HepG2 (cell line): ENCODE data around the gene DAG1. TPM values are rescaled to one million over a fixed set of nuclear protein-coding genes. Genes with fewer than 3 reads are reported as not detected.
A peak's percentile ranks its signal among the peaks of the same experiment; 100 is the strongest.

Source experiments
- ATF7 ChIP-seq, 2 experiments: fragments of 450-650 bp in 1 of 2; sonication (generic) in 1 of 2; formaldehyde crosslinking in 1 of 2; IDR thresholded peaks; 2 replicates each; pipeline versions ENCODE4 v1.4.0 to v1.6.1; 2016 to 2020; ENCODE audit warnings: antibody characterized with exemption in 1 of 2, mild to moderate bottlenecking in 1 of 2, missing genetic modification reagents in 1 of 2
- EP300 ChIP-seq, 3 experiments: sonication (generic) in 1 of 3; formaldehyde crosslinking in 1 of 3; IDR thresholded peaks; 2 replicates each; pipeline versions ENCODE4 v1.5.1 to v1.6.1; 2011 to 2020; ENCODE audit warnings: low read depth in 2 of 3, low read length in 2 of 3, borderline replicate concordance in 1 of 3, improper control_type of control experiment in 1 of 3, mild to moderate bottlenecking in 1 of 3, missing genetic modification reagents in 1 of 3, moderate library complexity in 1 of 3
- FOSL2 ChIP-seq: sonication (generic); formaldehyde crosslinking; IDR thresholded peaks from 2 replicates; pipeline ENCODE4 v1.4.0; 2020; ENCODE audit warnings: missing genetic modification reagents
- FOXC1 ChIP-seq: sonication (generic); formaldehyde crosslinking; IDR thresholded peaks from 2 replicates; pipeline ENCODE4 v1.8.0; 2022; ENCODE audit warnings: mild to moderate bottlenecking, missing genetic modification reagents, borderline replicate concordance
- GTF3A ChIP-seq: sonication (generic); formaldehyde crosslinking; conservative IDR thresholded peaks from 2 replicates; pipeline ENCODE4 v1.4.0; 2020; ENCODE audit warnings: mild to moderate bottlenecking, missing genetic modification reagents
- HHEX ChIP-seq: IDR thresholded peaks from 2 replicates; pipeline ENCODE4 v1.6.1; 2016; ENCODE audit warnings: control low read depth
- HNF4A ChIP-seq: sonication (generic); formaldehyde crosslinking; IDR thresholded peaks from 2 replicates; pipeline ENCODE4 v1.4.0; 2020; ENCODE audit warnings: missing genetic modification reagents
- POLR2A ChIP-seq, 2 experiments: IDR thresholded peaks; 2 replicates each; pipeline ENCODE4 v1.6.1; 2011; ENCODE audit warnings: low read depth in 2 of 2, low read length in 2 of 2, mild to moderate bottlenecking in 1 of 2, moderate library complexity in 1 of 2; ENCODE audit not compliant: insufficient read depth in 1 of 2
- RBAK ChIP-seq: sonication (generic); formaldehyde crosslinking; IDR thresholded peaks from 2 replicates; pipeline ENCODE4 v1.5.1; 2020; ENCODE audit warnings: mild to moderate bottlenecking, missing genetic modification reagents
- RBFOX2 ChIP-seq: fragments of 200-400 bp; formaldehyde crosslinking; IDR thresholded peaks from 2 replicates; pipeline ENCODE4 v1.6.1; 2017; ENCODE audit warnings: low read depth, mild to moderate bottlenecking, low read length
- ZC3H13 ChIP-seq: sonication (generic); formaldehyde crosslinking; IDR thresholded peaks from 2 replicates; pipeline ENCODE4 v1.8.1; 2023; ENCODE audit warnings: mild to moderate bottlenecking, missing genetic modification reagents, moderate library complexity
- ZFP90 ChIP-seq: sonication (generic); formaldehyde crosslinking; IDR thresholded peaks from 2 replicates; pipeline ENCODE4 v1.8.0; 2022; ENCODE audit warnings: missing genetic modification reagents, mild to moderate bottlenecking, inconsistent platforms, borderline replicate concordance
- ZNF232 ChIP-seq: sonication (generic); formaldehyde crosslinking; IDR thresholded peaks from 2 replicates; pipeline ENCODE4 v1.4.0; 2020; ENCODE audit warnings: missing genetic modification reagents, borderline replicate concordance
- polyA plus RNA-seq, 8 experiments: library from polyadenylated mRNA; depleted of rRNA in 3 of 8; stranded (reverse) in 7 of 8; unstranded in 1 of 8; fragments of >200 nt; fragmentation: Illumina TruSeq in 4 of 8; extraction: Trizol in 4 of 8; gene quantifications; 2 replicates each; pipeline versions ENCODE4 v1.2.1 to v1.2.3, GENCODE V29; 2011 to 2016; ENCODE audit warnings: low read depth in 4 of 8, missing spikeins in 1 of 8, mixed read lengths in 1 of 8; ENCODE audit not compliant: insufficient read depth in 1 of 8
- total RNA-seq, 5 experiments: library from RNA; depleted of rRNA; stranded (reverse); fragments of >200 nt; fragmentation: Illumina TruSeq; extraction: Trizol; gene quantifications; 2 replicates each; pipeline ENCODE4 v1.2.3, GENCODE V29; 2016; ENCODE audit warnings: low read depth in 1 of 5
- TF ChIP-seq, protein P1 (sequence below): sonication (generic); formaldehyde crosslinking; IDR thresholded peaks from 2 replicates; pipeline ENCODE4 v1.5.0; 2020; ENCODE audit warnings: missing genetic modification reagents
- TF ChIP-seq, protein P2 (sequence below): sonication (generic); formaldehyde crosslinking; IDR thresholded peaks from 2 replicates; pipeline ENCODE4 v1.5.0; 2020; ENCODE audit warnings: missing genetic modification reagents
- TF ChIP-seq, protein P3 (sequence below): sonication (generic); formaldehyde crosslinking; IDR thresholded peaks from 2 replicates; pipeline ENCODE4 v1.5.1; 2020; ENCODE audit warnings: missing genetic modification reagents, mild to moderate bottlenecking, borderline replicate concordance
- TF ChIP-seq, protein P4 (sequence below): sonication (generic); formaldehyde crosslinking; IDR thresholded peaks from 2 replicates; pipeline ENCODE4 v1.4.0; 2020; ENCODE audit warnings: mild to moderate bottlenecking, missing genetic modification reagents
- TF ChIP-seq, protein P5 (sequence below): sonication (generic); formaldehyde crosslinking; IDR thresholded peaks from 2 replicates; pipeline ENCODE4 v1.8.0; 2023; ENCODE audit warnings: mild to moderate bottlenecking, missing genetic modification reagents
- TF ChIP-seq, protein P6 (sequence below): sonication (generic); IDR thresholded peaks from 2 replicates; pipeline ENCODE4 v1.6.1; 2016; ENCODE audit warnings: low read depth, borderline replicate concordance

Gene DAG1
- total and polyA plus RNA-seq, 2 of the 13 experiments (the other 11 are each of a cell fraction or from before 2014, with no cell fraction given): 47.3 to 50.4 TPM

DNA sequence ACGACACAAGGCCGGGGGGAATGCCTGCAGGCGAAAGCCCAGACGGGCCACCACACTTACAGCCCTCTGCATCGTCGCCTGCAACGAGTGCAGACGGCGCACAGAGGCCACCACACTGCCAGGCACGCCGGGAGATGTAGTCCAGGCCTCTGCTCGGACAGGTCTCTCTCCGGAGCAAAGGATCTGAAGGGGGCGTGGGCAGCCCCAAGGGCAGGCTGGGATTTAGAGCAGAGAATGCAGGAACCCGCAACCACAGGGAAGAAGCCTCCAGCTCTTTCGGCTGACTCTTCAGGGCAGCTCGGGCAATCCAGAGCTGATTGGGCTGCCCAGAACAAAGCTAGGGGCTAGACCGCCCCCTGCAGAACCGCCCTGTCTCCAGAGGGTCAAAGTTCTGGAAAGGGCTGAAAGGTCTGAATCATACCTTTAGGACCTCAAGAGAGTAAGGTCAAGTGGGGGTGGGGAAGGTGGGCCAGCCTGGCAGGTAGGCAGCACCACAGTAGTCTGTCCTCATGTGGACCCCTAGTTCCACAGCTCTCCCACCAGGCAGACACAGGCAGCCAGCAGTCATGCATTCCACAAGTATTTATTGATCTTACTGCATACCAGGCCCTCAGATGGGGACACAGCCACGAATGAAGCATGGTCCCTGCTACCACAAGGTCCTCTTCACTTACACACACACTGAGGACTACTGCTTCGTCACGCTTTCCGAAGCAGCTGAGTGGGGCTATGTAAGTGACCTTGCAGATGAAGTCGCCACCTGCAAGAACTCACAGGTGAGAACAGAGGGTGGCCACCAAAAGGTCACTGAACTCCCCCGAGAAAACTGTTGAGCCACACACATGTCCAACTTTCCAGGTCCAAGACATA is 47.5 kb upstream of the DAG1 start, which contains the start of gene AMT (continued):
- TF ChIP-seq, protein P1, sequence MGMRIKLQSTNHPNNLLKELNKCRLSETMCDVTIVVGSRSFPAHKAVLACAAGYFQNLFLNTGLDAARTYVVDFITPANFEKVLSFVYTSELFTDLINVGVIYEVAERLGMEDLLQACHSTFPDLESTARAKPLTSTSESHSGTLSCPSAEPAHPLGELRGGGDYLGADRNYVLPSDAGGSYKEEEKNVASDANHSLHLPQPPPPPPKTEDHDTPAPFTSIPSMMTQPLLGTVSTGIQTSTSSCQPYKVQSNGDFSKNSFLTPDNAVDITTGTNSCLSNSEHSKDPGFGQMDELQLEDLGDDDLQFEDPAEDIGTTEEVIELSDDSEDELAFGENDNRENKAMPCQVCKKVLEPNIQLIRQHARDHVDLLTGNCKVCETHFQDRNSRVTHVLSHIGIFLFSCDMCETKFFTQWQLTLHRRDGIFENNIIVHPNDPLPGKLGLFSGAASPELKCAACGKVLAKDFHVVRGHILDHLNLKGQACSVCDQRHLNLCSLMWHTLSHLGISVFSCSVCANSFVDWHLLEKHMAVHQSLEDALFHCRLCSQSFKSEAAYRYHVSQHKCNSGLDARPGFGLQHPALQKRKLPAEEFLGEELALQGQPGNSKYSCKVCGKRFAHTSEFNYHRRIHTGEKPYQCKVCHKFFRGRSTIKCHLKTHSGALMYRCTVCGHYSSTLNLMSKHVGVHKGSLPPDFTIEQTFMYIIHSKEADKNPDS (CRISPR knock-in tag): peak; percentile 70; the same call in 1 of the 2 replicates
- peak; percentile 7; the same call in 1 of the 2 replicates for TF ChIP-seq ZNF232 (CRISPR knock-in tag)
- TF ChIP-seq, protein P2, sequence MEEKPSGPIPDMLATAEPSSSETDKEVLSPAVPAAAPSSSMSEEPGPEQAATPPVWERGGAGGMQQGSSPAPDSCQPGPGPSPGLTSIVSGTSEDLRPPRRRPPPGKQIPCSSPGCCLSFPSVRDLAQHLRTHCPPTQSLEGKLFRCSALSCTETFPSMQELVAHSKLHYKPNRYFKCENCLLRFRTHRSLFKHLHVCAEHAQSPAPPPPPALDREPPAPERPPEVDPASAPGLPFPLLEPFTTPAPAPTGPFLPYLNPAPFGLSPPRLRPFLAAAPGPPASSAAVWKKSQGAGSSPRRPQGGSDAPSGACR (CRISPR knock-in tag): 0 out of 2 replicates have a peak, but pooled peaks have one; percentile 47
- TF ChIP-seq, protein P3, sequence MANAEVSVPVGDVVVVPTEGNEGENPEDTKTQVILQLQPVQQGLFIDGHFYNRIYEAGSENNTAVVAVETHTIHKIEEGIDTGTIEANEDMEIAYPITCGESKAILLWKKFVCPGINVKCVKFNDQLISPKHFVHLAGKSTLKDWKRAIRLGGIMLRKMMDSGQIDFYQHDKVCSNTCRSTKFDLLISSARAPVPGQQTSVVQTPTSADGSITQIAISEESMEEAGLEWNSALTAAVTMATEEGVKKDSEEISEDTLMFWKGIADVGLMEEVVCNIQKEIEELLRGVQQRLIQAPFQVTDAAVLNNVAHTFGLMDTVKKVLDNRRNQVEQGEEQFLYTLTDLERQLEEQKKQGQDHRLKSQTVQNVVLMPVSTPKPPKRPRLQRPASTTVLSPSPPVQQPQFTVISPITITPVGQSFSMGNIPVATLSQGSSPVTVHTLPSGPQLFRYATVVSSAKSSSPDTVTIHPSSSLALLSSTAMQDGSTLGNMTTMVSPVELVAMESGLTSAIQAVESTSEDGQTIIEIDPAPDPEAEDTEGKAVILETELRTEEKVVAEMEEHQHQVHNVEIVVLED (CRISPR knock-in tag): peak; percentile 59; the same call in 1 of the 2 replicates
- TF ChIP-seq, protein P4, sequence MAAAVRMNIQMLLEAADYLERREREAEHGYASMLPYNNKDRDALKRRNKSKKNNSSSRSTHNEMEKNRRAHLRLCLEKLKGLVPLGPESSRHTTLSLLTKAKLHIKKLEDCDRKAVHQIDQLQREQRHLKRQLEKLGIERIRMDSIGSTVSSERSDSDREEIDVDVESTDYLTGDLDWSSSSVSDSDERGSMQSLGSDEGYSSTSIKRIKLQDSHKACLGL (CRISPR knock-in tag): no peak
- peak; percentile 91 for TF ChIP-seq HNF4A (CRISPR knock-in tag)
- TF ChIP-seq EP300 (IDR thresholded peaks at IDR 0.05; ENCODE audit: low read depth in 2 of 2, low read length in 2 of 2): peak in 1 of 2 experiments; percentile 47; a peak in 2 of 4 replicates
- TF ChIP-seq EP300 (CRISPR knock-in tag; IDR thresholded peaks at IDR 0.05; ENCODE audit: borderline replicate concordance): no peak
- TF ChIP-seq FOXC1 (CRISPR knock-in tag): 0 out of 2 replicates have a peak, but pooled peaks have one; percentile 55
- peak; percentile 51; the same call in 1 of the 2 replicates for TF ChIP-seq RBAK (CRISPR knock-in tag)
- TF ChIP-seq, protein P5, sequence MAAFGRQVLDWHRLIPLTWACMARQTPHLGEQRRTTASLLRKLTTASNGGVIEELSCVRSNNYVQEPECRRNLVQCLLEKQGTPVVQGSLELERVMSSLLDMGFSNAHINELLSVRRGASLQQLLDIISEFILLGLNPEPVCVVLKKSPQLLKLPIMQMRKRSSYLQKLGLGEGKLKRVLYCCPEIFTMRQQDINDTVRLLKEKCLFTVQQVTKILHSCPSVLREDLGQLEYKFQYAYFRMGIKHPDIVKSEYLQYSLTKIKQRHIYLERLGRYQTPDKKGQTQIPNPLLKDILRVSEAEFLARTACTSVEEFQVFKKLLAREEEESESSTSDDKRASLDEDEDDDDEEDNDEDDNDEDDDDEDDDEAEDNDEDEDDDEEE (CRISPR knock-in tag): peak; percentile 64; the same call in 1 of the 2 replicates
- peak; percentile 78 for TF ChIP-seq FOSL2 (CRISPR knock-in tag)
- peak; percentile 74 for TF ChIP-seq RBFOX2
- TF ChIP-seq HHEX (CRISPR knock-in tag): 0 out of 2 replicates have a peak, but pooled peaks have one; percentile 8
- peak; percentile 43; the same call in 1 of the 2 replicates for TF ChIP-seq ZFP90 (CRISPR knock-in tag)
- peak; percentile 61 to 75; a peak in 2 of 4 replicates for TF ChIP-seq POLR2A (IDR thresholded peaks at IDR 0.05; ENCODE audit: insufficient read depth in 1 of 2, low read depth in 2 of 2, low read length in 2 of 2)
- no peak for TF ChIP-seq GTF3A (CRISPR knock-in tag)
- no peak for TF ChIP-seq ATF7 (IDR thresholded peaks at IDR 0.05)
- TF ChIP-seq ATF7 (CRISPR knock-in tag; IDR thresholded peaks at IDR 0.05): 0 out of 2 replicates have a peak, but pooled peaks have one; percentile 5
- TF ChIP-seq, protein P6, sequence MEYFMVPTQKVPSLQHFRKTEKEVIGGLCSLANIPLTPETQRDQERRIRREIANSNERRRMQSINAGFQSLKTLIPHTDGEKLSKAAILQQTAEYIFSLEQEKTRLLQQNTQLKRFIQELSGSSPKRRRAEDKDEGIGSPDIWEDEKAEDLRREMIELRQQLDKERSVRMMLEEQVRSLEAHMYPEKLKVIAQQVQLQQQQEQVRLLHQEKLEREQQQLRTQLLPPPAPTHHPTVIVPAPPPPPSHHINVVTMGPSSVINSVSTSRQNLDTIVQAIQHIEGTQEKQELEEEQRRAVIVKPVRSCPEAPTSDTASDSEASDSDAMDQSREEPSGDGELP: no peak
- no peak; the same call in 1 of the 2 replicates for TF ChIP-seq ZC3H13 (CRISPR knock-in tag)
